ENCODE data around the gene ATP7B. TPM values are rescaled to one million over a fixed set of nuclear protein-coding genes. Genes with fewer than 3 reads are reported as not detected.

Gene ATP7B
- total RNA-seq, 1 experiment from 2014 or later = 4.4 TPM

- H3K36me3 ChIP-seq (ENCODE audit: low read depth, low read length) = no peaks in the 10 kb centered on the region
- H3K9me3 ChIP-seq (ENCODE audit: low read length) = no peaks in the 10 kb centered on the region
- no peaks in the 10 kb centered on the region for H3K27me3 ChIP-seq (ENCODE audit: low read length)
- H2AFZ ChIP-seq (ENCODE audit: low read length) = no peak overlapping the region
- DNase-seq (peak; percentile 41), ATAC-seq (peak; percentile 76)
- H3K4me1 ChIP-seq (ENCODE audit: insufficient read depth, low read length) = peaks cover 7% of the 10 kb centered on the region; the same call in 1 of the 2 replicates
- TF ChIP-seq EZH2 (IDR thresholded peaks at IDR 0.05; ENCODE audit: low read length, unreplicated experiment) (no peak), CTCF (conservative IDR thresholded peaks at IDR 0.05; ENCODE audit: low read depth, low read length) (peak; percentile 57)
- H3K9ac ChIP-seq (ENCODE audit: low read length) = no peak overlapping the region
- H3K9me2 ChIP-seq (replicated peaks; ENCODE audit: low read length) = no peaks in the 10 kb centered on the region
- H3K4me2 ChIP-seq (ENCODE audit: low read length) = no peak overlapping the region
- intact Hi-C loops (cut with micrococcal nuclease) = no loop called here
- no peaks in the 10 kb centered on the region for H3K79me2 ChIP-seq (ENCODE audit: low read length)
- H3K27ac ChIP-seq (ENCODE audit: low read length) = no peak overlapping the region
- H4K20me1 ChIP-seq (ENCODE audit: low read length) = no peaks in the 10 kb centered on the region
- no TSS peak for BruUV-seq (replicated peaks)
- no peak overlapping the region for H3K4me3 ChIP-seq (ENCODE audit: low read length)
- no peaks in the 10 kb centered on the region for H3F3A ChIP-seq (ENCODE audit: low read length, unreplicated experiment)
- ChIA-PET CTCF (interaction anchor here (1.0 kb wide), 1 partner anchor 75 kb away, joined by 3 read pairs; no protein-coding TSS in a partner anchor), POLR2A (ENCODE audit: unreplicated experiment) (no interaction called here)
Measured at GRCh38 chr13:51923983-51924539, 87.2 kb downstream of the ATP7B start.

GRCh38 chr13:51922771-51923480, 88.3 kb downstream of the ATP7B start:
- Histone ChIP-seq H3K4me2 (ENCODE audit: low read length) (no peak overlapping the region), H4K20me1 (ENCODE audit: low read length) (no peaks in the 10 kb centered on the region), H3K9me2 (replicated peaks; ENCODE audit: low read length) (no peaks in the 10 kb centered on the region), H3K27me3 (ENCODE audit: low read length) (no peaks in the 10 kb centered on the region), H3K4me1 (ENCODE audit: insufficient read depth, low read length) (peaks cover 7% of the 10 kb centered on the region; the same call in 1 of the 2 replicates), H3K4me3 (ENCODE audit: low read length) (no peak overlapping the region), H3K27ac (ENCODE audit: low read length) (no peak overlapping the region), H2AFZ (ENCODE audit: low read length) (no peak overlapping the region), H3K79me2 (ENCODE audit: low read length) (no peaks in the 10 kb centered on the region), H3F3A (ENCODE audit: low read length, unreplicated experiment) (no peaks in the 10 kb centered on the region), H3K36me3 (ENCODE audit: low read depth, low read length) (no peaks in the 10 kb centered on the region), H3K9ac (ENCODE audit: low read length) (no peak overlapping the region), H3K9me3 (ENCODE audit: low read length) (no peaks in the 10 kb centered on the region)
- no peak for ATAC-seq
- no peak for DNase-seq
- intact Hi-C loops (cut with micrococcal nuclease) = no loop called here
- TF ChIP-seq EZH2 (IDR thresholded peaks at IDR 0.05; ENCODE audit: low read length, unreplicated experiment) (no peak), CTCF (conservative IDR thresholded peaks at IDR 0.05; ENCODE audit: low read depth, low read length) (no peak), EZH2phosphoT487 (IDR thresholded peaks at IDR 0.05; ENCODE audit: borderline replicate concordance, low read length) (no peak)
- no TSS peak for BruUV-seq (replicated peaks)
- ChIA-PET POLR2A (ENCODE audit: unreplicated experiment) (no interaction called here), CTCF (interaction anchor here (0.6 to 1.0 kb wide), 2 partner anchors 12 to 76 kb away, joined by 3 to 6 read pairs; no protein-coding TSS in a partner anchor)

All from PC-3 (cell line).